GM15510 (cell line): ENCODE results near the gene NAGLU.
A peak's percentile ranks its signal among the peaks of the same experiment; 100 is the strongest.

ENCODE experiments used
- POLR2A ChIP-seq: IDR thresholded peaks from 3 replicates; pipeline ENCODE4 v1.6.1; 2011; ENCODE audit warnings: borderline replicate concordance; ENCODE audit not compliant: insufficient read length; ENCODE audit errors: extremely low read depth

Gene NAGLU

DNA sequence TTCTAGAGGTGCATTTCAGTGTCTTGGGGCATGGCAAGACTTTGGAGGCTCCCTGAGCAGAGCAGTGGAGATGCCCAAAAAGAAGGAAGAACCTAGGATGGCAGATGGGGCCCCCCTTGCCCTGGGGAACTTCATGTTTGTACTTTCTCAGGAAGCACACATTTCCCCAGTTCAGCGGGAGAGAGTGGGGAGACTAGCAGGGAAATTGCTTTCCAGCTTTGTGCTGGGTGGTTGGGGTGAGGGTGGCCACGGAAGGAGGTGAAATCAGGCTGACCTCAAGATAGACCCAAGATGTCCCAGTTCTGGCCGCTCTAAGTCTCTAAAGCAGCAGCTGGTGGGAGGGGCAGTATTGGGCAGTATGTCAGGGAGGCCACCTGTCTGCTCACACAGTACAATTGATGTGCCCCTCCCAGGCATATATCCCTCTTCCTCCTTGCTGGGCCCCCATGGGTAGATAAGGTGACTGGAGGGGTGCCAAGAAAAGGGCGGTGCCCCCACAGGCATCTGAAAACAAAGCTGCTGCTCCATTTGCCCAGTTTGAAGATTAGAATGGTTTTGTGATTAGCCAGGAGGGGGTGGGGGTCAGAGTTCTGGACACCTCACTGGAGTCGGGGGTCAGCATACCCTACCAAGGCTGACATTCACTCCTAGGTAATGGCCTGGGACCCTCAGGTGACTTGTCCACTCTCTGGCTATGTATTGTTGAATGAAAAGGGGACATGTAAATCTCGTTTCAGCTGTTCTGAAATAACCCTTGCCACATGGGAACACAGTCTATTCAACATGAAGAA lies 17.1 kb upstream of the NAGLU start:
- no peak for TF ChIP-seq POLR2A

DNA sequence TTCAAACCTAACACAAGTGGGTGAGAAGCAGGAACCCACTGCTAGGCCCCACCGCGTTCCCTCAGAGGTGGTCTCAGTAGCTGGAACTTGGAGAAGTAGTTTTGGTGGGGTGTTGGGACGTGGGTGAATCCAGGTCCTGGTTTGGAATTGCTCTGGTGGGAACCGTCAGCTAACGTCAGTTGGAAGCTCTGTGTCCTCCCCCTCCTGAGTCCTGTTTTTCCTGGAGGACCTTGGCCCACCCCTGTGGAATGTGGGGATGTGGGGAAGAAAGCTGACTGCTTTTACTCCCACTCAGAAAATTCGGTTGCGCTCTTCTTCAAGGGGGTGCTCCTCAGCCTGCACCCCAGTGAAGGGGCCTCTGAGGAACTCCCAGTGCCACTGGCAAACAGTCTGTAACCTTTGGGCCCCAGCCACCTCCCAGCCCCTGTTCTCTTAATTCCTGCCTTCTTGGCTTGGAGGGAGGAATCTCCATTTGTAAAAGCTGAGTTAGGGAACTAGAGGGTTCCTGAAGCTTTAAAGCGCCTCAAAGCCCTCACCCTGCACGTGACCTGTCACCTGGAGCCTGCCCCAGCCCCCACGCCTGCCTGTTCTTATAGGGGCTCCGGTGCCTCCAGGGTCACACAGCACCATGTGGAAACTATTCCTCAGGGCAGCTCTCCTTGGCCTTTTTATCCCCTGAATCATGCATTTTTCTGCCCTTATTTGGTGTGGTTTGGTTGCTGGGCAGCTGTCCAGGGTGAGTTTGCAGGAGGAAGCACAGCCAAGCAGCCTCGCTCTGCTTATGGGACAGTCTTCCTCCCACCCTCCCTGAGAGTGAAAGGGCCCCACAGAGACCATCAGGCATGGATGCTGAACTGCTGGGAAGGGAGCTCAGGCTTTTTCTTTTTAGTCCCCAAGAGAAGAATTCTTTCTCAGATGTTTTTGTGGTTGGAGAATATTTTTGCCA lies 16.2 kb upstream of the NAGLU start:
- TF ChIP-seq POLR2A, result no peak

DNA sequence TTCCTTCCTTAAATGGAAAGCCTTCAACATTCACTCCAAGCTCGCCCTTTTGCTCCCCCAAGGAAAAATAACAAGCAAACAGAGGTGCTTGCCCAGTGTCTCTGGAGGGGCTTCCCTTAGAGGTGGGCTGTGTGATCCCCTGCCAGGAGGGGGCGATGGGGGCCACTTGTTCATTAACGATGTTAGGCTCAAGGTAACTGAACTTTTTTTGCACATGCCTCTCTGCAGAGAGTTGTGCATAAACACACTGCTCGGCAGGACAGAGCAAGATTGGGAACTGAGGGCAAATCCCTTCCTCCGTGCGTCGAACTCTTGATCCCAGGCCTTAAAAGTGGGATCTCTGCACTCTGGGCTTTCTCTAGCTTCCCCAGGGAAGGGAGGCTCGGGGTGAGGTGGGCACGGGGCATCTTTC lies 15.5 kb upstream of the NAGLU start:
- no peak for TF ChIP-seq POLR2A

DNA sequence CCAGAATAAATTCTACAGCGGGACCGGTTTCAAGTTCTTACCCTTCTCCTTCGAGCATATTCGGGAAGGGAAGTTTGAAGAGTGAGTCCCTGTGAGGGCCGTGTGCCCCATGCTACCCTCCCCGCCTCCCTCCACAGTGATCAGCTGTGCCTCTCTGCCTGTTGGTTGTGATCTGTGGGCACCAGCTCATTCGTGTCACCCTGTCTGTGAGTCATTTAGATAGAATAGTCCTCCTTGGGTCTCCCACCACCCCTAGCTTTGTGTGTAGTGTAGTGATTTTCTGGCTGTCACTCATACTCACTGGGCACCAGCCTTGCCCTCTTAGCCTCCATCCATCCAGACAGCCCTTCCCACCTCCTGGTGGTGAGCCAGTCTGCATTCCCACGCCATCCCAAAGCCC lies 15.0 kb upstream of the NAGLU start:
- TF ChIP-seq POLR2A, result no peak

DNA sequence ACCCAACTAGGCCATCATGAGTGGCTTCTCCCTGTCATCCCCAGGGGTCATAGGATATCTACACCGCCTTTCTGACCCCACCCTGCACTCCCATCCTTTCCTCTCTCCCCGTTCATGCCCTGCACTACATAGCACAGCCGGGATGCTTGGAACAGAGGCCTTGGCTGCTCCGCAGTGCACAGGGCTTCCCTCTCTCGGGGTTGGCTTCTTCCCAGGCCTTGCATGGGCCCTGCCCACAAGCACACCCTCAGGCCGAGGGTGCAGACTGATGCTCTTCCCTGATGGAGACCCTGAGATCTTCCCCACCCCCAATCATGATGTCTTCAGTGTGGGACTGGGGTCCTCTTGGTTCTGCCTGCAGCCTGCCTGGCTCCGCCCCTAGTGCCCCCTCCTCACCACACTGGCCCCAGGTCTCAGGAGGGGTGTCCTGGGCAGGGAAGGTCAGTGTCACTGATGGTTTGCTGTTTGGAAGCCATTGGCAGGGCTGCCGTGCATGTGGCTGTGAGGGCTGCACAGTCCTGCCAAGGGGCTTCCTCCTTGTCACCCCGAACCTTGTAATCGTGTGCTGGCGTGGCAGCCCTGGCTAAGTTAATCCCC lies 14.3 kb upstream of the NAGLU start:
- no peak for TF ChIP-seq POLR2A

DNA sequence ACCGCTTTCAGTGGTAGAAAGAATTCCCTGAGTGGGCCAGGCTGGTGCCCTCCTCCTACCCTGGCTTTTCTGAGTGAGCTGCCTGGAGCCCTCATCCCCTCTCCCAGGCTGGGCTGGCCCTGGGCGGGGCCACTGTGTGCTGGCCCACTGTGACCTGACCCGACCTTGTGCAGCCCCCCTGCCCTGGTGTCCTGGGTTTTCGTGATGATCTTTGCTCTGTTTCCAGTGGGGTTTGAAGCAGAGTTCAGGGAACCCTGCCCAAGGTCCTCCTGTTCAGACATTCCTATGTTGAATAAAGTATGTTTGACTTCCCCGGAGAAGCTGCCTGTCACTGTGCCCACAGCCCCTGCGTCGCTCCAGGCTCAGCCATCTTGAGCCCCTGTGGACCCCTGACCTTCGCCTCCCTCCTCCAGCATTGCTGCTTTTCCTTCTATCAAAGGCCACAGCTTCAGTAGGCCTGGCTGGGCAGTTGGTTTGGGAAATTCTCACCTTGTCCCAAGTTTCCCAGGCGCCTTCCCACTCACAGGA lies 13.7 kb upstream of the NAGLU start:
- TF ChIP-seq POLR2A, result no peak

DNA sequence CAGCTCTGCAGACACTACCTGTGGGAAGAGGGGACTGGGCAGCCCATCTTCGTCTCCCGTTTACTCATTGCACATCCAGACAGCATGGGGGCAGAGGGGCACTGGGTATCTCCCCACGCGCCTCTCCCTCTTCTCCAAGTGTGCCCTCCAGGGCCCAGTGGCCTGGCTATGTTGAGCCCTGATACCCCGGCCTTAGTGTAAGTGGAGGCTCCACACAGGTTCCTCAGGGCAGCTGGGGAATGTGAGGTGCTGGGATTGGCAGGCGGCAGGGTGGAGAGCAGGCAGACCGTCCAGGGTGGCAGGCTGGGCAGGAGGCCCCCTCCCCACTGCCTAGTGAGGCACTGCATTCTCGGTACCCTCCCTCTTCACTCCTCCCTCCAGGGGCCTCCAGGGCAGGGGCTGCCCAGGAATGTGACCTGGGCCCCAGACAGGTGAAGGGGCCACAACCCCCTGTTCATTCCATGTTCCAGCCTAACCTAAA lies 13.2 kb upstream of the NAGLU start:
- TF ChIP-seq POLR2A, result no peak

DNA sequence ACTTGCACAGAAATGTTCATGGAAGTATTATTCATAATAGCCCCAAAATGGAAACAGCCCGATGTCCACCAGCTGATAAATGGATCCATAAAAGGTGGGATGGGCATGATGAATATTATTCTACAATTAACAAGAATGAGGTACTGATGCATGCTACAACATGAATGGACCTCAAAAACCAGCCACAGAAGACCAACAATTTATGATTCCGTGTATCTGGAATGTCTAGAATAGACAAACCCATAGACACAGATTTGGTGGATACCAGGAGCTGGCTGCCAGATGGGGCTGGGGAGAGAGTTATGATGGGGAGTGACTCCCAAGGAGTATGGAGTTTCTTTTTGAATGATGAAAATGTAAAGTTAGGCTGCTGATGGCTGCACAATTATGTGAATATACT lies 10.8 kb upstream of the NAGLU start:
- TF ChIP-seq POLR2A, result no peak

DNA sequence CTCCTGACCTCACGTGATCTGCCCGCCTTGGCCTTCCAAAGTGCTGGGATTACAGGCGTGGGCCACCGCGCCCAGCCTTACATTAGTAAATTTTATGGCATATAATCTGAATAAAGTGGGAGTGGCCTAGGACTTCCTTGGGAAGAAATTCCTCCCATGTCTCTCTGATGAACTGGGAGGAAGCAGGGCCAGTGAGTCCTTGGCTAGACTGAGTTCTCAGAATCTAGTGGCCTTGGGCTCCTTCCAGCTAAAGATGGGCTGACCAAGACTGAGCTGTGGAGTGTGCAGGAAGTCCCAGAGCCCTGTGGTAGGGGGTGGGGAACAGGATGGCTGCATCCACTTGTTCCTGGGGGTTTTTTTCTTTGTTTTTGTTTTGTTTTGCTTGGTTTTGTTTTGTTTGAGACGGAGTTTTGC lies 10.0 kb upstream of the NAGLU start:
- no peak for TF ChIP-seq POLR2A

DNA sequence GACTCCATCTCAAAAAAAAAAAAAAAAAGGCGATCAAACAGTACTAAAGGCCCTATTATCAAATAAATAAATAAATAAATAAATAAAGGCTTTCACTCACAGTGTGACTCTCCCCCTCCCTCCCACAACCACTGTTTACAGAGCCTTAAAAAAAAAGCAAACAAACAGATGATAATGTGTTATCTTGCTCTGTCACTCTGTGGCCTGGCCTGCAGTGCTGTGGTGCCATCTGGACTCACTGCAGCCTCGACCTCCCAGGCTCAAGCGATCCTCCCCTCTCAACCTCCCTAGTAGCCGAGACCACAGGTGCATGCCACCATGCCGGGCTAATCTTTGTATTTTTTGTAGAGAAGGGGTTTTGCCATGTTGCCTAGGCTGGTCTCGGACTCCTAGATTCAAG lies 8.1 kb upstream of the NAGLU start:
- TF ChIP-seq POLR2A, result no peak

DNA sequence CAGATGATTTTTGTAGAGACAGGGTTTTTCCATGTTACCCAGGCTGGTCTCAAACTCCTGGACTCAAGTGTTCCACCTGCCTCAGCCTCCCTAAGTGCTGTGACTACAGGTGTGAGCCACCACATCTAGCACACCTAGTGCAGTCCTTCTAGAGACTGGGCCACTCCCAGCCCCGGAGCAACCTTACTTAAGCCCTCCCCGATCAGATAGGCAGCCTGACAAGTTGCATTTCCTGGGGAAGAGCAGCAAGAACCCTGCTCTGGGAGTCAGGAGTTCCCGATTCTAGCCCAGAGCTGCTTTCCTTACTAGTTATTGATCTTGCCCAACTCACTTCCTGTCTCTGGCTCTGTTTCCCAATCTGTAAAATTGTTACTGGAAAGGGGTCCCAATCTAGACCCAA lies 7.0 kb upstream of the NAGLU start:
- TF ChIP-seq POLR2A, result no peak

DNA sequence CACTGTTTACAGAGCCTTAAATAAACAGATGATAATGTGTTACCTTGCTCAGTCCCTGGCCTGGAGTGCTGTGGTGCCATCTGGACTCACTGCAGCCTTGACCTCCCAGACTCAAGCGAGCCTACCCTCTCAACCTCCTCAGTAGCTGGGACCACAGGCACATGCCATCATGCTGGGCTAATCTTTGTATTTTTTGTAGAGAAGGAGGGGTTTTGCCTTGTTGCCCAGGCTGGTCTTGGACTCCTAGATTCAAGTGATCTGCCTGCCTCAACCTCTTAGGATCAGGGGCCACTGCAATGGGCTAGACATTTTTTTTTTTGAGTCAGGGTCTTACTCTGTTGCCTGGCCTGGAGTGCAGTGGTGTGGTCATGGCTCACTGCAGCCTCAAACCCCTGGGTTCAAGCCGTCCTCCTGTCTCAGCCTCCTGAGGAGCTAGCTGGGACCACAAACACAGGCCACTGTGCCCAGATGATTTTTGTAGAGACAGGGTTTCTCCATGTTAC lies 5.0 kb upstream of the NAGLU start:
- TF ChIP-seq POLR2A, result no peak

DNA sequence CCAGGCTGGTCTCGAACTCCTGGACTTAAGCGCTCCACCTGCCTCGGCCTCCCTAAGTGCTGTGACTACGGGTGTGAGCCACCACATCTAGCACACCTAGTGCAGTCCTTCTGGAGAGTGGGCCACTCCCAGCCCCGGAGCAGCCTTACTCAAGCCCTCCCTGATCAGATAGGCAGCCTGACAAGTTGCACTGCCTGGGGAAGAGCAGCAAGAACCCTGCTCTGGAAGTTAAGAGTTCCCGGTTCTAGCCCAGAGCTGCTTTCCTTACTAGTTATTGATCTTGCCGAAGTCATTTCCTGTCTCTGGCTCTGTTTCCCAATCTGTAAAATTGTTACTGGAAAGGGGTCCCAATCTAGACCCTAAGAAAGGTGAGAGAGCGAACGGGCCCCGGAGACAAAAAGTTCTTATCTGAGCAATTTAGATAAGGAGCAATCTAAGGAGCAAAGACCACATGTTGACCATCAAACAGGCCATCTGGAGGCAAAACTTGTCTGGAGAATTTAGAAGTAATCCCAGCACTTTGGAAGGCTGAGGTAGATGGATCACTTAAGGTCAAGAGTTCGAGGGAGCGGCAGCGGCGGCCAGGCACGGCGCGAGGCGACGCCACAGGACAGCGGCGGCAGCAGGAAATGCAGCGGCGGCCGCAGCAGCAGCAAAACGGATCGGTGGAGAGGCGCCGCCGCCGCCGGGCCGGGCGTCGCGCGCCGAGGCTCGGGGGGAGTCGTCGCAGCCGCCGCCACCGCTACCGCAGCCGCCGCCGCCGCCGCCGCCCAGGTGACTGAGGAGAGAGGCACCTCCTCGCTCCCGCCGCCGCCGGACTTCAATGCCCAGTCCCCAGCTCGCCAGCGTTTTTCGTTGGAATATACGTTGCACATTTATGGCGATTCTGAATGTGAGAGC lies 4.3 kb upstream of the NAGLU start:
- TF ChIP-seq POLR2A, result peak; percentile 32

DNA sequence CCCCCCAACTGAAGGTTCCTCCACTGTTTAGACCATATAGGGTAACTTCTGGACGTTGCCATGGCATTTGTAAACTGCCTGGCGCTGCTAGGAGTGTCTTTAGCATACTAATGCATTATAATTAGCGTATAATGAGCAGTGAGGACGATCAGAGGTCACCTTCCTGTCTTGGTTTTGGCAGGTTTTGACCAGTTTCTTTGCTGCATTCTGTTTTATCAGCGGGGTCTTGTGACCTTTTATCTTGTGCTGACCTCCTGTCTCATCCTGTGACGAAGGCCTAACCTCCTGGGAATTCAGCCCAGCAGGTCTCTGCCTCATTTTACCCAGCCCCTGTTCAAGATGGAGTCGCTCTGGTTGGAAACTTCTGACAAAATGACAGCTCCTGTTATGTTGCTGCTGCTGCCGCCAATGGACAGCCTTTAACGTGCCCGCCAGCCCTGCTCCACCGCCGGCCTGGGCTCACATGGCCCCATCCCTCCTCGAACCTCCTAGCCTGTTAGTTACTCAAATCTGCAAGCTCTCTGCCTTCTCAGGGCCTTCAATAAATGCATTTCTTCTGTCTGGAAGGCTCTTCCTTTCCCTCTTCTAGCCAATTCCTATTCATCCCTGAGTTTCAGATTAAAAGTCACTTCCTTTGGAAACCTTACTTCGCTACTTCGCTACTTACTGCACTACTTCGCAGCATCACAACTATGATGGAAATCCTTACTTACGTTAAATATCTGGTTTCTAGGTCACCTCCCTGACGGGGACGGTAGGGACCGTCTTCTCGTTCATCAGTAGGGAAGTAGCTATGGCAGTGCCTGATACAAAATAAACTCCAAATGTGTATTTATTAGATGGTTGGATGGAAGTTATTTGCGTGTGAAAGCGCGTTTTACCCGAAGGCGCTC lies 640 bp upstream of the NAGLU start:
- TF ChIP-seq POLR2A, result no peak
